ENCODE measurements around the gene WWC1.

WWC1 gene

DNA sequence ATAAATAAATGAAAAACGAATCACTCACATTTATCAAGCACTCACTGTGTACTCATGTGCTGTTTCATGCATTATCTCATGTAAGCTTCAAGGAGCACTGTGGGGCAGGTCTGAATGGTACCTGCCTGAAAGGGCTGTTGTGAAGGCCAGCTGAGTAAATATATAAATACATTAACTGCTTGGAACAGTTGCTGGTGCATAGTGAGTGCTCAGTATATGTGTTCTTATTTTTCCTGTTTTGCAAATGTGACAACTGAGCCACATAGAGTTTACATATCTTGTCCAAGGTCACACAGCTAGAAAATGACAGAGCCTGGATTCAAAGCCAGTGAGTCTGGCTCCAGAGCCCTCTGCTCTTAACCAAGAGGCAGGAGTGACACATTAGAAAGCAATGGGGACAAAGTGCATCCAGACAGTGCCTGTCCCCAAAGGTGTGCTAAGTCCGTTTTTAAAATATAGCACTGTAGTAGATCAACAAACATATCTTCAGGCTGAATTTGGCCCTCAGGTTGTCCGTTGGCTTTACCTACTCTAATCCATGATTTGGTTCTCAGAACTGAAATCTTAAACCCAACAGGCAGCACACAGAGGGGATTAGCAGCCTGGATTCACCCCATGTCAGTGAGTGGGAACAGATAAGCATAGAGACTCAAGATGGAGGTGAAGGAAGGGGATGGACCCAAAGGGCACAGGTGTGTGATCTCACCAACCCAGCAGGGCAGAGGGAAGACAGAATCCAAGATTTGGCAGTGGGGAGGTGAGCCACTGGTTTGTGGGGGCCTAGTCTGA, 70.8 kb downstream of the WWC1 start:
- Histone ChIP-seq H3K4me3 (ENCODE audit: low read depth, low read length, poor library complexity, severe bottlenecking) (no peak overlapping the region), H3K9ac (ENCODE audit: low read length) (no peak overlapping the region)

DNA sequence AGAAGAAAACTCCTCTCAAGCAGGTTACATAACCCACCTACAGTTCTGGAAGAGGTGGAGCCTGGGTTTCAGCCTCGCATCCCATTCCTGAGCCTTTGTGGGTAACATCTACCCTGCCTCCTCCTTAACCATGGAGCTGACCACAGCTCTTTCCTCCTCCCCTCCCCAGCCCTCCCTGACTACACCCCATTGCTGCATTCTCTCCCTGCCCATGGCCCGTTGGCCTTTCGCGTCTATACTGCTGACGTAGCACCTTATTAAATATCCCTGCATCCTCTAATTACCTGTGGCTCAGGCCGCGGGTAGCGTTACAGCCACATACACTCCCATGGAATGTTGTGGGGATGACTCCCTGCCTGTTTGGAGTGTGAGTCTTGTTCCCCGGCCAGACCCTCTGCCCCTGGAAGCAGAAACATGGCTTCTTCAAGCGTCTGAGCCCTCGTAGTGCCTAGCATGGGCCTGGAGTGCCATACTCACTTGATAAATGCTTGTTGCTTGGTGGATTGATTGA, 72.8 kb downstream of the WWC1 start:
- H3K27ac ChIP-seq (ENCODE audit: low read depth, low read length, poor library complexity, severe bottlenecking) = no peak overlapping the region
- H3K27me3 ChIP-seq (ENCODE audit: insufficient read depth, low read length) = 0 out of 2 replicates have a peak, but pooled peaks cover 6% of the 10 kb centered on the region
- H3K36me3 ChIP-seq (ENCODE audit: insufficient read depth, low read length) = no peaks in the 10 kb centered on the region
- H3K4me3 ChIP-seq (ENCODE audit: low read depth, low read length, poor library complexity, severe bottlenecking) = no peak overlapping the region
- no peaks in the 10 kb centered on the region for H3K9me2 ChIP-seq (ENCODE audit: low read depth, low read length)
- no peak overlapping the region for H3K4me2 ChIP-seq (ENCODE audit: low read length)
- no peaks in the 10 kb centered on the region for H4K20me1 ChIP-seq (ENCODE audit: insufficient read depth, low read length)
- no peak for TF ChIP-seq EZH2 (IDR thresholded peaks at IDR 0.05; ENCODE audit: borderline replicate concordance, low read length)
- TF ChIP-seq, protein P1, sequence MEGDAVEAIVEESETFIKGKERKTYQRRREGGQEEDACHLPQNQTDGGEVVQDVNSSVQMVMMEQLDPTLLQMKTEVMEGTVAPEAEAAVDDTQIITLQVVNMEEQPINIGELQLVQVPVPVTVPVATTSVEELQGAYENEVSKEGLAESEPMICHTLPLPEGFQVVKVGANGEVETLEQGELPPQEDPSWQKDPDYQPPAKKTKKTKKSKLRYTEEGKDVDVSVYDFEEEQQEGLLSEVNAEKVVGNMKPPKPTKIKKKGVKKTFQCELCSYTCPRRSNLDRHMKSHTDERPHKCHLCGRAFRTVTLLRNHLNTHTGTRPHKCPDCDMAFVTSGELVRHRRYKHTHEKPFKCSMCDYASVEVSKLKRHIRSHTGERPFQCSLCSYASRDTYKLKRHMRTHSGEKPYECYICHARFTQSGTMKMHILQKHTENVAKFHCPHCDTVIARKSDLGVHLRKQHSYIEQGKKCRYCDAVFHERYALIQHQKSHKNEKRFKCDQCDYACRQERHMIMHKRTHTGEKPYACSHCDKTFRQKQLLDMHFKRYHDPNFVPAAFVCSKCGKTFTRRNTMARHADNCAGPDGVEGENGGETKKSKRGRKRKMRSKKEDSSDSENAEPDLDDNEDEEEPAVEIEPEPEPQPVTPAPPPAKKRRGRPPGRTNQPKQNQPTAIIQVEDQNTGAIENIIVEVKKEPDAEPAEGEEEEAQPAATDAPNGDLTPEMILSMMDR (IDR thresholded peaks at IDR 0.05; ENCODE audit: low read length) = no peak
- H3K9me3 ChIP-seq (ENCODE audit: low read length) = no peaks in the 10 kb centered on the region
- no peaks in the 10 kb centered on the region for H3K79me2 ChIP-seq (ENCODE audit: insufficient read depth, low read length)
- no peak overlapping the region for H2AFZ ChIP-seq (ENCODE audit: low read length)
- no peak overlapping the region for H3K9ac ChIP-seq (ENCODE audit: low read length)
- no peaks in the 10 kb centered on the region for H3K4me1 ChIP-seq (ENCODE audit: insufficient read depth, low read length, severe bottlenecking)
- H3F3A ChIP-seq (ENCODE audit: insufficient read depth, low read length) = no peaks in the 10 kb centered on the region

More for the DNA sequence above, 70.8 kb downstream of the WWC1 start:
- Histone ChIP-seq H2AFZ (ENCODE audit: low read length) (no peak overlapping the region), H3K4me2 (ENCODE audit: low read length) (no peak overlapping the region), H3K27ac (ENCODE audit: low read depth, low read length, poor library complexity, severe bottlenecking) (no peak overlapping the region), H4K20me1 (ENCODE audit: insufficient read depth, low read length) (no peaks in the 10 kb centered on the region), H3K4me1 (ENCODE audit: insufficient read depth, low read length, severe bottlenecking) (no peaks in the 10 kb centered on the region), H3K79me2 (ENCODE audit: insufficient read depth, low read length) (no peaks in the 10 kb centered on the region), H3K36me3 (ENCODE audit: insufficient read depth, low read length) (no peaks in the 10 kb centered on the region), H3K9me3 (ENCODE audit: low read length) (no peaks in the 10 kb centered on the region), H3F3A (ENCODE audit: insufficient read depth, low read length) (no peaks in the 10 kb centered on the region), H3K9me2 (ENCODE audit: low read depth, low read length) (no peaks in the 10 kb centered on the region), H3K27me3 (ENCODE audit: insufficient read depth, low read length) (0 out of 2 replicates have a peak, but pooled peaks cover 6% of the 10 kb centered on the region)
- TF ChIP-seq EZH2 (IDR thresholded peaks at IDR 0.05; ENCODE audit: borderline replicate concordance, low read length) = no peak
- TF ChIP-seq, protein P1 (IDR thresholded peaks at IDR 0.05; ENCODE audit: low read length) = no peak

DNA sequence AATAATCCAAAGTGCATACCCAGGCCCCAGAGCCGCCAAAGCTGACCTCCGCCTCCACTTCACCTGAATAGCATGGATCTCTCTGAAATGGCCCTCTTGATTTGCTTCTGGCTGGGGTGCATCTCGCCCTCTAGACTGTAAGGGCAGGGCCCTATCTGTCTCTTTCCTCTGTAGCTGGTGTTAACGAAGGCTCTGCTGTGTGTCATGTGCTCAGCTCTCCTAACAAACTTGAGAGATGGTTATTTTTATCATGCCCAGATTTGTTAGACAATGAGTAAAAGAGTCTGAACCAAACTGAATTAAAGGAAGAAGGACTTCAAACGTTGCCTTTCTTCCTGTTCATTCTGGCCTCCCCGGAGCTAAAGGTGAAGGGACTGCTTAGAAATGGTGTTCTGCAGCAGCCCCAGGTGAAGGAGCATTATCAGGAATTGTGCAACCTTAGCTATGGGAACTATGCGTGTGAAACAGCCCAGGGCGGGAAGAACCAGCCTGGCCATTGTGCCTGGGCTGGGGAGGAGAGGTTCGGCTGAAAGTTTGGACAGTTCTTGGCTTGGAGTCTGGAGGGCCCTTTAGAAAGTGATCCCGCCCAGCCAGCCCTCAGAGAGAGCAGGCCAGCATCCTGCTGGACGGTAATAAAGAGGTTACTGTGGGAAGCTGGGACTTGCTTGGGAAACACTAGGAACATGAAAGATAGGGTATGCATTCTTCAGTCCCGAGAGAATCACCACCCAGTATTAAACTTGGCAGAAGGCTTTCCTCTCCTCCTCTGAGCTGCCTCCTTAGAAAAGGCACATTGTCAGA, 73.5 kb downstream of the WWC1 start:
- Histone ChIP-seq H3K36me3 (ENCODE audit: insufficient read depth, low read length) (no peaks in the 10 kb centered on the region), H3K4me2 (ENCODE audit: low read length) (no peak overlapping the region), H3K27ac (ENCODE audit: low read depth, low read length, poor library complexity, severe bottlenecking) (no peak overlapping the region), H3K79me2 (ENCODE audit: insufficient read depth, low read length) (no peaks in the 10 kb centered on the region), H4K20me1 (ENCODE audit: insufficient read depth, low read length) (no peaks in the 10 kb centered on the region), H3K9me3 (ENCODE audit: low read length) (no peaks in the 10 kb centered on the region), H3K9ac (ENCODE audit: low read length) (no peak overlapping the region), H3F3A (ENCODE audit: insufficient read depth, low read length) (no peaks in the 10 kb centered on the region), H2AFZ (ENCODE audit: low read length) (no peak overlapping the region), H3K4me1 (ENCODE audit: insufficient read depth, low read length, severe bottlenecking) (no peaks in the 10 kb centered on the region), H3K4me3 (ENCODE audit: low read depth, low read length, poor library complexity, severe bottlenecking) (no peak overlapping the region), H3K9me2 (ENCODE audit: low read depth, low read length) (no peaks in the 10 kb centered on the region), H3K27me3 (ENCODE audit: insufficient read depth, low read length) (0 out of 2 replicates have a peak, but pooled peaks cover 6% of the 10 kb centered on the region)
- no peak for TF ChIP-seq EZH2 (IDR thresholded peaks at IDR 0.05; ENCODE audit: borderline replicate concordance, low read length)
- TF ChIP-seq, protein P1 (IDR thresholded peaks at IDR 0.05; ENCODE audit: low read length) = no peak
